BJ (cell line): Measurements from ENCODE around the gene HOXC10. TPM values are rescaled to one million over a fixed set of nuclear protein-coding genes. Genes with fewer than 3 reads are reported as not detected.

ENCODE experiments used
- CTCF ChIA-PET: fragments of 350-600 bp; formaldehyde crosslinking; extraction: SDS; loops from one replicate; lab custom pipeline; 2021; ENCODE audit warnings: antibody characterized with exemption, inconsistent platforms; lab: Yijun Ruan, JAX
- POLR2A ChIA-PET: fragments of 300-600 bp; sonication (Branson Sonifier 250); formaldehyde crosslinking; extraction: SDS; loops from one replicate; lab custom pipeline; 2021; ENCODE audit warnings: antibody characterized with exemption; lab: Charles Lee
- DNase-seq: peaks from one replicate; pipeline ENCODE4 v3.0.0-alpha.2; 2011; ENCODE audit warnings: low read depth
- H3K27me3 ChIP-seq: 2 replicates; pipeline ENCODE4 v1.6.0; 2011; ENCODE audit warnings: low read length; ENCODE audit not compliant: control insufficient read depth, insufficient read depth
- H3K36me3 ChIP-seq: 2 replicates; pipeline ENCODE4 v1.5.1; 2011; ENCODE audit warnings: low read length; ENCODE audit not compliant: control insufficient read depth, insufficient read depth
- H3K4me3 ChIP-seq: 2 replicates; pipeline ENCODE4 v1.5.1; 2011; ENCODE audit warnings: low read depth, mild to moderate bottlenecking, control low read depth, low read length
- CTCF ChIP-seq: IDR thresholded peaks from 2 replicates; pipeline ENCODE4 v1.5.1; 2011; ENCODE audit warnings: low read depth, mild to moderate bottlenecking, control low read depth, inconsistent platforms, low read length, moderate library complexity; ENCODE audit not compliant: insufficient read depth
- polyA plus RNA-seq: library from polyadenylated mRNA; depleted of rRNA; stranded (reverse); fragments of >200 nt; gene quantifications from 2 replicates; pipeline ENCODE4 v1.2.3, GENCODE V29; 2011

HOXC10 gene
- polyA plus RNA-seq, 1 experiment = 13.9 TPM

DNA sequence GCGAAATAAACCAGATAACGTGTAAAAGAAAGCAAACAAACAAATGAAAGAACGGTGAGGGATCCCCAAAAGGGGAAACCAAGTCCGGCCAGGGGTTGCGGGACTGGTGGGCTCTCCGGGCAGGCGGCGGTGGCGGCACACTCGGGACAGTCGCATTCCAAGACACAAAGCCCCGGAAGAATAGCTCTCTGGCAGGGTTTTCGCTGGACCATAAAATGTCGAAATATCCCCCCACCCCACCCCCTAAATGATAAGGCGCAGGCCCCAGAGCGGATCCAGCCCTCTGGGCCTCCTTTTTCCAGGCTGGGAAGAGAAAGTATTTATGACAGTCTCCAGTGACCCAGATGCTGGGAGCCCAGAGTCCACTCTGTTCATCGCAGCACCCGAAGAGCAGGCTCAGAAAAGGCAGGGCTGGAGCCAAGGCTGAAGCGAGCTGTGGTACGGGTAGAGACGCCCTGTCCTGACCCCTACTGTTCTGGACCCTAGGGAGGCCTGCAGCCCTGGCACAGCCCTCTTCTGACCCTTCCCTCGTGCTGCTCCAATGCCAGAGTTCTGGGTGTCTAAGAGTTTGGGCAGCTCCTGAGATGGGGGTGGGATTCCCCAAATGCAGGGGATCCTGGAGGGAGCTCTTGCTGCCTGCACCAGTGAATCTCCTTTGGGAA lies 21.7 kb downstream of the HOXC10 start:
- DNase-seq = no peak
- Histone ChIP-seq H3K27me3 (peaks cover 16% of the 10 kb centered on the region), H3K4me3 (no peak overlapping the region), H3K36me3 (no peaks in the 10 kb centered on the region)
- POLR2A ChIA-PET = interaction anchor here (1.0 kb wide), 1 partner anchor 10 kb away, joined by 4 read pairs; no protein-coding TSS in a partner anchor
- CTCF ChIA-PET = interaction anchor here (0.8 to 16.8 kb wide), 17 partner anchors 10 to 261 kb away, joined by 3 to 213 read pairs (median 7); partner anchors contain the start of genes HOXC10 and SMUG1
- no peak for TF ChIP-seq CTCF

DNA sequence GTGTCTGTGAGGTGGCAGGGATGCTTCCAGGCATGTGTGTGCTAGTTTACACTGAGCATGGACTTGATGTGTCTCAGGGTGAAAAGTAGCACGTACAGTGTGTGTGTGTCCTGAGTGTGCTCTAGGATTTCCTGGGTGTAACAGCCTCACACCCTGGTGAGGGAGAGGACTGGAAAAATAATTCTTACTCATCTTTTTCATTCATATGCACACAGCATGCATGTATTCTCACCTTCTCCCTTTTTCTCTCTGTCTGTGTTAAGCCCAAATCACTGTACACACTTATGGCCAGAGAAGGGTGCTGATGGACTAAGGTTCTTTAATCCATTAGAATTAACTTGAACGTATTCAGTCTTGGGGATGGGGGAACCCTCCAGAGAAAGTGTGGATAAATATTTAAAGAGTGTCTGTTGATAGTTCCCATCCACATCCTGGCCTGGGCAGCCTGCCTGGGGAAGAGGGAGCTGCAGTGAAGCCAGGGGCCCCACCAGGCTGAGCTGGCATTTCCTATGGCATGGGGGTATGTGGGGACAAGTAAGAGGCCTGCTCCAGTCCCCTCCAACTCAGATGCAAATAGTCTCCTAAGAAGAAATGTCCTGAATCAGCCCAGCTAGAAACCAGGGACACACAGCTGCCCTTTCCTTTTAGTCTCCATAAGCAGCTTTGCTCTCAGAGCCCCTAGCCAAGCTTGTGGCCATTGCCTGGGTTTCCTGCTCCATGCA lies 22.8 kb downstream of the HOXC10 start:
- Histone ChIP-seq H3K36me3 (no peaks in the 10 kb centered on the region), H3K4me3 (no peak overlapping the region), H3K27me3 (peaks cover 16% of the 10 kb centered on the region)
- no peak for TF ChIP-seq CTCF
- POLR2A ChIA-PET = interaction anchor here (1.0 kb wide), 1 partner anchor 9 kb away, joined by 4 read pairs; no protein-coding TSS in a partner anchor
- no peak for DNase-seq
- CTCF ChIA-PET = interaction anchor here (0.8 to 16.8 kb wide), 12 partner anchors 8 to 238 kb away, joined by 3 to 213 read pairs (median 17); partner anchors contain the start of genes HOXC10, HOXC5, HOXC6 and HOXC9

DNA sequence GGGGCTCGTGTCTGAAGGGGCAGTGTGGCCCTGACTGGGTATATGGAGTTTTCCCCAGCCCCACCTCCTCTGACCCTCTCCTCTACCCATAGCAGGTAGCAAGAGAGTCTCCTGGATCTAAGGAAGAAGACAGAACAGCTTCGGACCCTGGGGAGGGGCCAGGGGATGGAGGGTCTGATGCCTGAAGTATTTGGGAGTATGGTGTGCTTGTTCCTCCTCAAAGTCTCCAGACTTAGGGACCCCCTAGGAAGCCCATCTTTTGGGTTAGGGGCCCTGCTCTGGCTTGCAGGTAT lies 23.3 kb downstream of the HOXC10 start:
- CTCF ChIA-PET = interaction anchor here (0.8 to 16.8 kb wide), 12 partner anchors 8 to 371 kb away, joined by 3 to 213 read pairs (median 17); partner anchors contain the start of genes HOXC10, HOXC5, HOXC6 and HOXC9
- peaks cover 17% of the 10 kb centered on the region for H3K27me3 ChIP-seq
- POLR2A ChIA-PET = interaction anchor here (1.1 kb wide), 1 partner anchor 183 kb away, joined by 8 read pairs; no protein-coding TSS in a partner anchor
- H3K36me3 ChIP-seq = no peaks in the 10 kb centered on the region
- TF ChIP-seq CTCF = no peak
- H3K4me3 ChIP-seq = no peak overlapping the region
- no peak for DNase-seq

DNA sequence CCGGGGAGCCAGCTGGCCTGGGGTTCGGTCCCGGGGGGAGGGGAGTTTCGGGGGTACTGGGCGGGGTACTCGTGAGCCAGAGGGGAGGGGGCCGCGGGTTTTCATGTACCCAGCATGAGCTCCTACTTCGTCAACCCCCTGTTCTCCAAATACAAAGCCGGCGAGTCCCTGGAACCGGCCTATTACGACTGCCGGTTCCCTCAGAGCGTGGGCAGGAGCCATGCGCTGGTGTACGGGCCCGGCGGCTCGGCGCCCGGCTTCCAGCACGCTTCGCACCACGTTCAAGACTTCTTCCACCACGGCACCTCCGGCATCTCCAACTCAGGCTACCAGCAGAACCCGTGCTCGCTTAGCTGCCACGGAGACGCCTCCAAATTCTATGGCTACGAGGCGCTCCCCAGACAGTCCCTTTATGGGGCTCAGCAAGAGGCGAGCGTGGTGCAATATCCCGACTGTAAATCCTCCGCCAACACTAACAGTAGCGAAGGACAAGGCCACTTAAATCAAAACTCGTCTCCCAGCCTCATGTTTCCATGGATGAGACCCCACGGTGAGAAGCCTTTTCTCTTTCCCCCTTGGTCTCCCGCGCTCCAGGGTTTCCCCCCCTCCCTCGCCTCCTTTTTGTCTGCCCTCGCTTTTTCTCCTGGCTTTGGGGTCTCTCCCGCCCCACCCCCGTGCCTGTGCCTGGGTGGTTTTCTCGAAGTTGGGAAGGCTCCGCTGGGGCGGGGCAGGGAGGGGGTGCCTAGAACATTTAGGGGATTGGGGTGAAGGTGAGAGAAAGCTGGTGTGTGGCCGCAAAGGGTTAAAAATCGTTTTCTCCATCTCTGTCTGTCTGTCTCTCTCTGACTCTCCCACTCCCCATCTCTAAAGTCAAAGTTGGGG lies 24.5 kb downstream of the HOXC10 start:
- H3K4me3 ChIP-seq = peak overlapping the region; percentile 38
- H3K36me3 ChIP-seq = no peaks in the 10 kb centered on the region
- ChIA-PET POLR2A (interaction anchor here (0.6 to 1.1 kb wide), 4 partner anchors 8 to 196 kb away, joined by 3 to 9 read pairs (median 6); no protein-coding TSS in a partner anchor), CTCF (interaction anchor here (0.7 to 16.8 kb wide), 16 partner anchors 8 to 370 kb away, joined by 3 to 213 read pairs (median 7); partner anchors contain the start of genes HOXC10, HOXC5, HOXC6 and HOXC9)
- TF ChIP-seq CTCF = no peak
- H3K27me3 ChIP-seq = peaks cover 22% of the 10 kb centered on the region
- no peak for DNase-seq
